Endothelial cell of umbilical vein (primary cell): ENCODE data around the gene TMEM184C. TPM values are rescaled to one million over a fixed set of nuclear protein-coding genes. Genes with fewer than 3 reads are reported as not detected.

Experiments
- BruUV-seq: library from RNA; stranded (reverse); fragments of 400-500 nt; replicated peaks from 2 replicates; lab custom pipeline; 2021; lab: Mats Ljungman, UMichigan
- CTCF ChIA-PET: fragments of 300-600, 350-600 bp; sonication (Branson Sonifier 250); formaldehyde crosslinking; loops from one replicate; lab custom pipeline; 2021; ENCODE audit warnings: antibody characterized with exemption, inconsistent platforms; lab: Charles Lee
- POLR2A ChIA-PET: fragments of 300-600, 350-600 bp; sonication (Branson Sonifier 250); formaldehyde crosslinking; loops from one replicate; lab custom pipeline; 2021; ENCODE audit warnings: antibody characterized with exemption, inconsistent platforms; lab: Charles Lee
- DNase-seq: peaks from one replicate; pipeline ENCODE4 v3.0.0-alpha.2; 2011; ENCODE audit warnings: low read depth, low spot score
- FAIRE-seq: peaks from 2 replicates; lab custom pipeline; 2011; peaks lifted over from hg19 to GRCh38; lab: Jason Lieb, UNC
- H2AFZ ChIP-seq: 2 replicates; pipeline ENCODE4 v1.6.0; 2012; ENCODE audit warnings: low read depth, low read length, control low read depth, inconsistent platforms
- H3K27ac ChIP-seq: 2 replicates; pipeline ENCODE4 v1.5.1; 2011; ENCODE audit warnings: low read depth, mild to moderate bottlenecking, control low read depth, low read length, moderate library complexity; ENCODE audit not compliant: insufficient read depth
- H3K27me3 ChIP-seq, 2 experiments: 2 replicates each; pipeline versions ENCODE4 v1.6.0 to v1.6.1; 2011; ENCODE audit warnings: low read length in 2 of 2, mixed read lengths in 1 of 2; ENCODE audit not compliant: control insufficient read depth in 2 of 2, insufficient read depth in 2 of 2
- H3K36me3 ChIP-seq, 2 experiments: 2 replicates in 1 of 2; 3 replicates in 1 of 2; pipeline ENCODE4 v1.5.1; 2011; ENCODE audit warnings: low read length in 2 of 2, mild to moderate bottlenecking in 1 of 2, moderate library complexity in 1 of 2; ENCODE audit not compliant: control insufficient read depth in 2 of 2, insufficient read depth in 2 of 2; ENCODE audit errors: extremely low read depth in 1 of 2
- H3K4me1 ChIP-seq: 3 replicates; pipeline ENCODE4 v1.5.1; 2011; ENCODE audit warnings: mild to moderate bottlenecking, low read length; ENCODE audit not compliant: control insufficient read depth, insufficient read depth; ENCODE audit errors: extremely low read depth
- H3K4me2 ChIP-seq: 2 replicates; pipeline ENCODE4 v1.6.1; 2011; ENCODE audit warnings: low read length, control low read depth, mixed read lengths; ENCODE audit not compliant: insufficient read depth
- H3K4me3 ChIP-seq, 3 experiments: fragments of 200-600 bp in 1 of 3; sonication (generic), shearing (Covaris generic) in 1 of 3; replicated peaks in 1 of 3; 2 replicates each; pipeline ENCODE4 v1.5.1; 2011 to 2016; ENCODE audit warnings: control low read depth in 3 of 3, low read length in 3 of 3, mild to moderate bottlenecking in 2 of 3, inconsistent platforms in 1 of 3, low read depth in 1 of 3, moderate library complexity in 1 of 3; ENCODE audit not compliant: insufficient read depth in 1 of 3
- H3K79me2 ChIP-seq: 2 replicates; pipeline ENCODE4 v1.6.0; 2012; ENCODE audit warnings: low read length, inconsistent platforms; ENCODE audit not compliant: control insufficient read depth, insufficient read depth
- H3K9ac ChIP-seq: replicated peaks from 2 replicates; pipeline ENCODE3; 2011; ENCODE audit warnings: low read length, control low read depth; ENCODE audit not compliant: insufficient read depth; ENCODE audit errors: extremely low read depth
- H3K9me1 ChIP-seq: replicated peaks from 3 replicates; pipeline ENCODE4 v1.6.0; 2011; ENCODE audit warnings: mild to moderate bottlenecking, low read length; ENCODE audit not compliant: control insufficient read depth, insufficient read depth; ENCODE audit errors: extremely low read depth
- H3K9me3 ChIP-seq: replicated peaks from 2 replicates; pipeline ENCODE4 v1.5.1; 2012; ENCODE audit warnings: low read length, inconsistent platforms; ENCODE audit not compliant: control insufficient read depth, insufficient read depth
- H4K20me1 ChIP-seq: replicated peaks from 2 replicates; pipeline ENCODE3; 2011; ENCODE audit warnings: mild to moderate bottlenecking, low read length; ENCODE audit not compliant: control insufficient read depth, insufficient read depth; ENCODE audit errors: extremely low read depth
- CTCF ChIP-seq, 2 donors: IDR thresholded peaks; 1 replicate in 1 of 2; 2 replicates in 1 of 2; pipeline ENCODE4 v1.5.1; 2011; ENCODE audit warnings: low read length in 2 of 2, mild to moderate bottlenecking in 2 of 2, moderate library complexity in 2 of 2, control low read depth in 1 of 2, inconsistent platforms in 1 of 2, low read depth in 1 of 2; ENCODE audit not compliant: insufficient read depth in 1 of 2; ENCODE audit errors: extremely low read depth in 1 of 2
- EZH2 ChIP-seq: IDR thresholded peaks from 2 replicates; pipeline ENCODE4 v1.6.1; 2012; ENCODE audit warnings: borderline replicate concordance, low read depth, mild to moderate bottlenecking, moderate library complexity, low read length, inconsistent platforms; ENCODE audit not compliant: severe bottlenecking
- FOS ChIP-seq: IDR thresholded peaks from 2 replicates; pipeline ENCODE4 v1.6.1; 2011; ENCODE audit warnings: mild to moderate bottlenecking, low read length, moderate library complexity, borderline replicate concordance; ENCODE audit not compliant: insufficient read depth
- GATA2 ChIP-seq: IDR thresholded peaks from 2 replicates; pipeline ENCODE4 v1.7.0; 2011; ENCODE audit warnings: low read depth, mild to moderate bottlenecking, moderate library complexity, mixed read lengths, low read length; ENCODE audit not compliant: insufficient read length, insufficient read depth
- JUN ChIP-seq: IDR thresholded peaks from 2 replicates; pipeline ENCODE4 v1.6.1; 2011; ENCODE audit warnings: borderline replicate concordance, low read depth; ENCODE audit not compliant: insufficient read length, insufficient read depth
- MAX ChIP-seq: IDR thresholded peaks from 2 replicates; pipeline ENCODE4 v1.6.1; 2011; ENCODE audit not compliant: insufficient read depth, insufficient read length
- POLR2AphosphoS5 ChIP-seq: IDR thresholded peaks from 2 replicates; pipeline ENCODE4 v1.6.1; 2012; ENCODE audit warnings: low read depth, mild to moderate bottlenecking, control low read depth, low read length, moderate library complexity; ENCODE audit not compliant: insufficient read depth
- dilution Hi-C: fragments of 300-500 bp; cut with MboI; formaldehyde crosslinking; loops from one replicate; pipeline ENCODE4 v1.15.0; 2019; ENCODE audit warnings: low sequenced_read_pairs; ENCODE audit not compliant: extremely low pct_ligation_motif_present
- intact Hi-C: fragments of 100-400 bp; cut with micrococcal nuclease; formaldehyde crosslinking; loops from one replicate; pipeline ENCODE4 v1.10.0; 2022
- polyA plus RNA-seq, 4 experiments: library from polyadenylated mRNA; depleted of rRNA in 3 of 4; stranded (reverse) in 3 of 4; unstranded in 1 of 4; fragments of >200 nt; gene quantifications; 2 replicates each; pipeline versions ENCODE4 v1.2.1 to v1.2.3, GENCODE V29; 2011 to 2012; ENCODE audit warnings: missing spikeins in 1 of 4
- total RNA-seq: library from RNA; stranded (reverse); gene quantifications from 2 replicates; pipeline ENCODE4 v1.2.3, GENCODE V29; 2021

Gene TMEM184C
- total and polyA plus RNA-seq, 2 donors (not counting 3 experiments of a cell fraction or from before 2014, with no cell fraction given), result 10.3 to 29.2 TPM

- dilution Hi-C loops, result no loop called here
- Histone ChIP-seq H4K20me1 (no peaks in the 10 kb centered on the region), H3K27me3 (no peaks in the 10 kb centered on the region), H3K9ac (peak overlapping the region; percentile 55), H3K79me2 (no peaks in the 10 kb centered on the region), H3K27ac (peak overlapping the region; percentile 71), H3K4me3 (peak overlapping the region in 1 of 3 experiments; percentile 50), H3K4me2 (peak overlapping the region; percentile 92), H3K36me3 (no peaks in the 10 kb centered on the region), H2AFZ (no peak overlapping the region), H3K9me3 (no peaks in the 10 kb centered on the region), H3K9me1 (no peaks in the 10 kb centered on the region), H3K4me1 (peaks cover 16% of the 10 kb centered on the region)
- BruUV-seq, result TSS peak; percentile 69
- intact Hi-C loops, result loop anchor here (1.0 kb wide), 4 partner anchors 17 to 117 kb away; no protein-coding TSS in a partner anchor
- CTCF ChIA-PET, result interaction anchor here (1.6 to 15.4 kb wide), 4 partner anchors 12 to 151 kb away, joined by 5 to 308 read pairs (median 9); partner anchors contain the start of gene ARHGAP10
- FAIRE-seq (no peak), DNase-seq (peak; percentile 81)
- POLR2A ChIA-PET, result no interaction called here
- TF ChIP-seq FOS (peak; percentile 72), POLR2AphosphoS5 (peak; percentile 21), EZH2 (no peak), MAX (no peak), CTCF (IDR thresholded peaks at IDR 0.05; ENCODE audit: extremely low read depth in 1 of 2, insufficient read depth in 1 of 2, low read depth in 1 of 2, low read length in 2 of 2) (no peak), JUN (peak; percentile 59), GATA2 (peak; percentile 91)
These were observed 97.6 kb downstream of the TMEM184C start for GRCh38 chr4:147714575-147715401.
